Upper lobe of left lung (tissue), 6 donors: Measurements from ENCODE around the gene GATAD2A. TPM values are rescaled to one million over a fixed set of nuclear protein-coding genes. Genes with fewer than 3 reads are reported as not detected.

Experiments
- ATAC-seq, 2 donors: fragments of 200-7000 bp; cut with Tn5 transposase; one replicate each; pipeline ENCODE4 v1.9.1; 2022; ENCODE audit warnings: mild to moderate bottlenecking in 2 of 2, moderate library complexity in 2 of 2; ENCODE audit not compliant: low FRiP score in 2 of 2
- DNase-seq, 2 donors: peaks; one replicate each; pipeline ENCODE4 v3.0.0-alpha.2; 2019 to 2020
- H3K27ac ChIP-seq, 4 donors: fragments of 200-600 bp; sonication (generic); one replicate each; pipeline ENCODE4 v1.5.1; 2016 to 2019
- H3K27me3 ChIP-seq, 4 donors: fragments of 200-600 bp; sonication (generic); one replicate each; pipeline ENCODE4 v1.5.1; 2017 to 2019
- H3K36me3 ChIP-seq, 4 donors: fragments of 200-600 bp; sonication (generic); one replicate each; pipeline ENCODE4 v1.5.1; 2016 to 2019
- H3K4me1 ChIP-seq, 4 donors: fragments of 200-600 bp; sonication (generic); one replicate each; pipeline ENCODE4 v1.5.1; 2018 to 2019
- H3K4me3 ChIP-seq, 4 donors: fragments of 200-600 bp; sonication (generic); one replicate each; pipeline ENCODE4 v1.5.1; 2017 to 2019; ENCODE audit warnings: mild to moderate bottlenecking in 2 of 4, moderate library complexity in 1 of 4
- H3K9me3 ChIP-seq, 4 donors: fragments of 200-600 bp; sonication (generic); one replicate each; pipeline ENCODE4 v1.5.1; 2018 to 2019
- CTCF ChIP-seq, 6 experiments: fragments of 450-650 bp in 4 of 6; fragments of 200-600 bp in 2 of 6; sonication (generic) in 2 of 6; IDR thresholded peaks; one replicate each; pipeline ENCODE4 v1.5.1; 2016 to 2019; ENCODE audit warnings: antibody characterized with exemption in 6 of 6
- EP300 ChIP-seq, 4 donors: sonication (generic); formaldehyde crosslinking; IDR thresholded peaks; one replicate each; pipeline ENCODE4 v1.5.1; 2017; ENCODE audit warnings: antibody characterized with exemption in 4 of 4, control low read depth in 2 of 4
- POLR2A ChIP-seq, 4 donors: fragments of 450-650 bp; IDR thresholded peaks; one replicate each; pipeline ENCODE4 v1.5.1; 2016 to 2017; ENCODE audit warnings: antibody characterized with exemption in 4 of 4, mild to moderate bottlenecking in 2 of 4
- POLR2AphosphoS5 ChIP-seq, 2 donors: sonication (generic); formaldehyde crosslinking; IDR thresholded peaks; one replicate each; pipeline ENCODE4 v1.5.1; 2017; ENCODE audit warnings: antibody characterized with exemption in 2 of 2
- WGBS, 2 donors: methylation state at CpG; one replicate each; pipeline ENCODE4 v1.1.5; 2017 to 2018; 5-methylcytosine and 5-hydroxymethylcytosine counted together
- total RNA-seq, 6 donors: library from RNA; depleted of rRNA in 4 of 6; stranded (reverse); fragments of >200 nt in 4 of 6; gene quantifications; one replicate each; pipeline versions ENCODE4 v1.1.0 to v1.2.1, GENCODE V29; 2016 to 2021
- donor health status: DM: no; HTN: no; CAD: no; lungs with moderate emphysema.
- donor health status: DM: no; HTN: yes; CAD: no; lungs with severe emphysema.

Gene GATAD2A
- total RNA-seq, 6 donors from 2014 or later, result 60.8 to 182 (median 88.0) TPM

DNA sequence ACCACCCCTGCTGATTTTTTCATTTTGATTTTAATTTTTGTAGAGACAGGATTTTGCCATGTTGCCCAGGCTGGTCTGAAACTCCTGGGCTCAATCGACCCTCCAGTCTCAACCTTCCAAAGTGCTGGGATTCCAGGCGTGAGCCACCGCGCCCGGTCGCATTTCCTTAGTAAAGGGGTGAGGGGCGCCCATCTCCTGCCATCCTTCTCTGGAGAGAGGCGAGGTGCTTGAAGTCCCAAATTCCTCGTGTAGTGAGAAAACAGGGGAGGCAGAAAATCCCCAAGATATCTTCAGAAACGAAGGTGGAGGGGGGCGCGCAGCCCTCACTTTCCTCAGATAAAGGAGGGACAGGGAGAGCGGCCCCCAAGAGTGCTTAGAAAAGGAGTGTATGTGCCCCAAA is 21.0 kb upstream of the GATAD2A start:
- Histone ChIP-seq H3K4me1 (peaks cover 39 to 58% (median 54%) of the 10 kb centered on the region in 4 donors), H3K27ac (peak overlapping the region; percentile 81 to 96 (median 87)), H3K27me3 (no peaks in the 10 kb centered on the region), H3K36me3 (no peaks in the 10 kb centered on the region), H3K4me3 (peak overlapping the region; percentile 18 to 84 (median 60)), H3K9me3 (no peaks in the 10 kb centered on the region)
- DNase-seq, result peak in 1 of 2 donors; percentile 58
- no peak for ATAC-seq
- TF ChIP-seq POLR2AphosphoS5 (IDR thresholded peaks at IDR 0.05) (no peak), CTCF (IDR thresholded peaks at IDR 0.05) (no peak), EP300 (IDR thresholded peaks at IDR 0.05) (no peak), POLR2A (IDR thresholded peaks at IDR 0.05) (no peak)
- WGBS, 2 donors, result 74 to 89% methylated on average over 13 of the region's 13 CpGs

- ATAC-seq (peak; percentile 98 to 99), DNase-seq (peak; percentile 100)
- H3K27me3 ChIP-seq, result no peaks in the 10 kb centered on the region
- WGBS, 2 donors, result 0 to 3% methylated on average over 8 to 20 of the region's 75 CpGs
- TF ChIP-seq POLR2AphosphoS5 (IDR thresholded peaks at IDR 0.05) (peak; percentile 64 to 82), POLR2A (IDR thresholded peaks at IDR 0.05) (peak in 3 of 4 donors; percentile 57 to 82 (median 79)), CTCF (IDR thresholded peaks at IDR 0.05) (peak in 5 of 6 experiments; percentile 25 to 64 (median 44)), EP300 (IDR thresholded peaks at IDR 0.05) (no peak)
- H3K36me3 ChIP-seq, result no peaks in the 10 kb centered on the region
- H3K27ac ChIP-seq, result peak overlapping the region; percentile 81 to 96 (median 92)
- H3K4me3 ChIP-seq, result peak overlapping the region; percentile 18 to 93 (median 83)
- no peaks in the 10 kb centered on the region for H3K9me3 ChIP-seq
- H3K4me1 ChIP-seq, result peaks cover 47 to 66% (median 59%) of the 10 kb centered on the region in 4 donors
Observed at GRCh38 chr19:19385131-19385895, 20.2 kb upstream of the GATAD2A start.

GRCh38 chr19:19385896-19386869 is 19.3 kb upstream of the GATAD2A start:
- peaks cover 55 to 65% (median 60%) of the 10 kb centered on the region in 4 donors for H3K4me1 ChIP-seq
- WGBS, 2 donors, result 2 to 4% methylated on average over 22 to 27 of the region's 75 CpGs
- no peak for ATAC-seq

GRCh38 chr19:19387108-19387507 is 18.4 kb upstream of the GATAD2A start:
- Histone ChIP-seq H3K4me1 (peaks cover 62 to 66% (median 63%) of the 10 kb centered on the region in 4 donors), H3K27ac (peak overlapping the region; percentile 81 to 96 (median 92)), H3K36me3 (no peaks in the 10 kb centered on the region), H3K4me3 (peak overlapping the region in 3 of 4 donors; percentile 82 to 93 (median 84)), H3K9me3 (no peaks in the 10 kb centered on the region), H3K27me3 (no peaks in the 10 kb centered on the region)
- ATAC-seq (no peak), DNase-seq (no peak)
- 69 to 84% methylated on average over 5 of the region's 5 CpGs for WGBS, 2 donors
- TF ChIP-seq POLR2AphosphoS5 (IDR thresholded peaks at IDR 0.05), result no peak
- TF ChIP-seq CTCF (IDR thresholded peaks at IDR 0.05), result no peak
- TF ChIP-seq EP300 (IDR thresholded peaks at IDR 0.05), result no peak

More at GRCh38 chr19:19385896-19386869, 19.3 kb upstream of the GATAD2A start:
- no peaks in the 10 kb centered on the region for H3K36me3 ChIP-seq
- peak overlapping the region; percentile 56 to 93 (median 83) for H3K4me3 ChIP-seq
- peak overlapping the region; percentile 81 to 96 (median 92) for H3K27ac ChIP-seq
- TF ChIP-seq POLR2A (IDR thresholded peaks at IDR 0.05) (peak in 2 of 4 donors; percentile 60 to 61), POLR2AphosphoS5 (IDR thresholded peaks at IDR 0.05) (no peak), EP300 (IDR thresholded peaks at IDR 0.05) (no peak), CTCF (IDR thresholded peaks at IDR 0.05) (peak in 2 of 6 experiments; percentile 14 to 28)
- H3K27me3 ChIP-seq, result no peaks in the 10 kb centered on the region
- no peaks in the 10 kb centered on the region for H3K9me3 ChIP-seq
- DNase-seq, result peak; percentile 72 to 95
